Endothelial cell (in vitro differentiated cells): Measurements from ENCODE around the gene PADI4. TPM values are rescaled to one million over a fixed set of nuclear protein-coding genes. Genes with fewer than 3 reads are reported as not detected.

Experiments used
- DNase-seq: peaks from one replicate; pipeline ENCODE4 v3.0.0; 2021; ENCODE audit warnings: low spot score
- H3K27ac Mint-ChIP-seq: one replicate; pipeline ENCODE4 v1.8.0; 2021; ENCODE audit warnings: mixed read lengths, inconsistent platforms; ENCODE audit not compliant: unreplicated experiment
- H3K27me3 Mint-ChIP-seq: one replicate; pipeline ENCODE4 v1.8.0; 2021; ENCODE audit warnings: mild to moderate bottlenecking, moderate library complexity, mixed read lengths, inconsistent platforms; ENCODE audit not compliant: unreplicated experiment
- H3K36me3 Mint-ChIP-seq: one replicate; pipeline ENCODE4 v1.8.0; 2021; ENCODE audit warnings: mild to moderate bottlenecking, low read depth, mixed read lengths, inconsistent platforms; ENCODE audit not compliant: unreplicated experiment
- H3K4me1 Mint-ChIP-seq: one replicate; pipeline ENCODE4 v1.8.0; 2021; ENCODE audit warnings: mild to moderate bottlenecking, mixed read lengths, inconsistent platforms; ENCODE audit not compliant: unreplicated experiment
- H3K4me3 Mint-ChIP-seq: one replicate; pipeline ENCODE4 v1.8.0; 2021; ENCODE audit warnings: mild to moderate bottlenecking, mixed read lengths, inconsistent platforms; ENCODE audit not compliant: unreplicated experiment
- H3K9me3 Mint-ChIP-seq: one replicate; pipeline ENCODE4 v1.8.0; 2021; ENCODE audit warnings: mixed read lengths, inconsistent platforms; ENCODE audit not compliant: unreplicated experiment
- CTCF ChIP-seq: fragments of 200-600 bp; sonication (generic); IDR thresholded peaks from one replicate; pipeline ENCODE4 v1.5.0; 2021; ENCODE audit warnings: antibody characterized with exemption; ENCODE audit not compliant: unreplicated experiment
- total RNA-seq: library from RNA; stranded (reverse); fragmentation: NEBNext Ultra II Directional; extraction: Animal tissue kit (Norgen Biotek cat#: 25700); gene quantifications from one replicate; pipeline ENCODE4 v1.2.1, GENCODE V29; 2021; ENCODE audit not compliant: unreplicated experiment

PADI4 gene
- total RNA-seq, 1 donor from 2014 or later: not detected

GRCh38 chr1:17372955-17373354, 65.0 kb downstream of the PADI4 start:
- H3K9me3 Mint-ChIP-seq: no peaks in the 10 kb centered on the region
- no peaks in the 10 kb centered on the region for H3K36me3 Mint-ChIP-seq
- no peak overlapping the region for H3K4me3 Mint-ChIP-seq
- no peak for DNase-seq
- H3K4me1 Mint-ChIP-seq: no peaks in the 10 kb centered on the region
- TF ChIP-seq CTCF: no peak
- H3K27me3 Mint-ChIP-seq: no peaks in the 10 kb centered on the region
- no peak overlapping the region for H3K27ac Mint-ChIP-seq

GRCh38 chr1:17375651-17376050, 67.7 kb downstream of the PADI4 start:
- Mint-ChIP-seq H3K27ac (no peak overlapping the region), H3K36me3 (no peaks in the 10 kb centered on the region), H3K4me1 (no peaks in the 10 kb centered on the region), H3K4me3 (no peak overlapping the region), H3K9me3 (no peaks in the 10 kb centered on the region), H3K27me3 (peaks cover 1% of the 10 kb centered on the region)
- no peak for DNase-seq
- TF ChIP-seq CTCF: no peak

GRCh38 chr1:17377325-17377953, 69.4 kb downstream of the PADI4 start:
- no peak for DNase-seq
- no peak overlapping the region for H3K4me3 Mint-ChIP-seq
- H3K9me3 Mint-ChIP-seq: no peaks in the 10 kb centered on the region
- no peak for TF ChIP-seq CTCF
- H3K36me3 Mint-ChIP-seq: no peaks in the 10 kb centered on the region
- H3K27me3 Mint-ChIP-seq: peaks cover 3% of the 10 kb centered on the region
- H3K4me1 Mint-ChIP-seq: no peaks in the 10 kb centered on the region
- H3K27ac Mint-ChIP-seq: no peak overlapping the region

- Mint-ChIP-seq H3K9me3 (no peaks in the 10 kb centered on the region), H3K27me3 (peaks cover 5% of the 10 kb centered on the region), H3K4me1 (no peaks in the 10 kb centered on the region), H3K4me3 (no peak overlapping the region), H3K36me3 (no peaks in the 10 kb centered on the region), H3K27ac (no peak overlapping the region)
- no peak for DNase-seq
- TF ChIP-seq CTCF: no peak
Measured at GRCh38 chr1:17381161-17381560, 73.2 kb downstream of the PADI4 start.

- no peak for DNase-seq
- Mint-ChIP-seq H3K27me3 (no peaks in the 10 kb centered on the region), H3K36me3 (no peaks in the 10 kb centered on the region), H3K4me1 (no peaks in the 10 kb centered on the region), H3K4me3 (no peak overlapping the region), H3K27ac (no peak overlapping the region), H3K9me3 (no peaks in the 10 kb centered on the region)
- no peak for TF ChIP-seq CTCF
Measured at GRCh38 chr1:17392199-17392740, 84.3 kb downstream of the PADI4 start.
